ENCODE data around the gene EPAS1.

GRCh38 chr2:46338674-46339073 lies 41.5 kb downstream of the EPAS1 start:
- TF ChIP-seq CTCF (IDR thresholded peaks at IDR 0.05; ENCODE audit: low read length) (no peak), EZH2 (optimal IDR thresholded peaks at IDR 0.05; ENCODE audit: low read depth, low read length) (no peak)

All from MM.1S (cell line).